ENCODE measurements around the gene PSMB9.

Gene PSMB9

DNA sequence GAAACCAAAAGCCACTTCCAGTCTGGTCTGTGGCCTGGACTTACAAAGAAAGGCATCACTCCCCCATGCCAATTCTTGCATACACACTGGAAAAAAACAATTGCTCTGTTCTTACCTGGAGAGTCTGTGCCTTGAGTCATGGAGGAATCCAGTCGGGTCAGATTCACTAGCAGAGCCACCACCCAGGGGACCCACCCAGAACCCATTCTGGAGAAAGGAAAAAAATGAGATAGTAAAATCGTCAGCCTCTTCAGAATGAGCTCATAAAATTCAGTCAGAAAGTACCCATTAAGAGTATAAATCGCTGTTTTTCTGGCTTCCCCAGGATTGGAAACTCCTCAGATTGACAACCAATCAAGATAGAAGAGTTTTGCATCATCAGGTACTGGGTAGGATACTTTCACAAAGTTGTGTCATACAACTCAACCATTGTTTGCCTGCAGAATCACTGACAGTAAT lies 37.2 kb upstream of the PSMB9 start, which contains the start of gene HLA-DOB:
Gene HLA-DOB, minus strand, starts transcription at position 257 of the 459 bp plus-strand sequence. Its CDS starts 51 bp downstream, at position 206.
- Histone ChIP-seq H3K4me1 (ENCODE audit: insufficient read depth, low read length, severe bottlenecking) (peaks cover 72% of the 10 kb centered on the region), H3K9ac (ENCODE audit: low read length) (peak within 1 kb of the TSS; percentile 50), H3K4me2 (ENCODE audit: low read length) (peak within 1 kb of the TSS; percentile 60), H3K36me3 (ENCODE audit: insufficient read depth, low read length) (peaks cover 8% of the 10 kb centered on the region; the same call in 1 of the 2 replicates), H4K20me1 (ENCODE audit: insufficient read depth, low read length) (no peaks in the 10 kb centered on the region), H3K9me2 (ENCODE audit: low read depth, low read length) (no peaks in the 10 kb centered on the region), H2AFZ (ENCODE audit: low read length) (no peak within 1 kb of the TSS), H3K27me3 (ENCODE audit: insufficient read depth, low read length) (no peaks in the 10 kb centered on the region), H3K79me2 (ENCODE audit: insufficient read depth, low read length) (no peaks in the 10 kb centered on the region), H3K4me3 (ENCODE audit: low read depth, low read length, poor library complexity, severe bottlenecking) (peak within 1 kb of the TSS; percentile 37), H3K27ac (ENCODE audit: low read depth, low read length, poor library complexity, severe bottlenecking) (peak within 1 kb of the TSS; percentile 95), H3F3A (ENCODE audit: insufficient read depth, low read length) (no peaks in the 10 kb centered on the region), H3K9me3 (ENCODE audit: low read length) (no peaks in the 10 kb centered on the region)
- TF ChIP-seq EZH2 (IDR thresholded peaks at IDR 0.05; ENCODE audit: borderline replicate concordance, low read length), result no peak
- TF ChIP-seq, protein P1, sequence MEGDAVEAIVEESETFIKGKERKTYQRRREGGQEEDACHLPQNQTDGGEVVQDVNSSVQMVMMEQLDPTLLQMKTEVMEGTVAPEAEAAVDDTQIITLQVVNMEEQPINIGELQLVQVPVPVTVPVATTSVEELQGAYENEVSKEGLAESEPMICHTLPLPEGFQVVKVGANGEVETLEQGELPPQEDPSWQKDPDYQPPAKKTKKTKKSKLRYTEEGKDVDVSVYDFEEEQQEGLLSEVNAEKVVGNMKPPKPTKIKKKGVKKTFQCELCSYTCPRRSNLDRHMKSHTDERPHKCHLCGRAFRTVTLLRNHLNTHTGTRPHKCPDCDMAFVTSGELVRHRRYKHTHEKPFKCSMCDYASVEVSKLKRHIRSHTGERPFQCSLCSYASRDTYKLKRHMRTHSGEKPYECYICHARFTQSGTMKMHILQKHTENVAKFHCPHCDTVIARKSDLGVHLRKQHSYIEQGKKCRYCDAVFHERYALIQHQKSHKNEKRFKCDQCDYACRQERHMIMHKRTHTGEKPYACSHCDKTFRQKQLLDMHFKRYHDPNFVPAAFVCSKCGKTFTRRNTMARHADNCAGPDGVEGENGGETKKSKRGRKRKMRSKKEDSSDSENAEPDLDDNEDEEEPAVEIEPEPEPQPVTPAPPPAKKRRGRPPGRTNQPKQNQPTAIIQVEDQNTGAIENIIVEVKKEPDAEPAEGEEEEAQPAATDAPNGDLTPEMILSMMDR (IDR thresholded peaks at IDR 0.05; ENCODE audit: low read length), result no peak

DNA sequence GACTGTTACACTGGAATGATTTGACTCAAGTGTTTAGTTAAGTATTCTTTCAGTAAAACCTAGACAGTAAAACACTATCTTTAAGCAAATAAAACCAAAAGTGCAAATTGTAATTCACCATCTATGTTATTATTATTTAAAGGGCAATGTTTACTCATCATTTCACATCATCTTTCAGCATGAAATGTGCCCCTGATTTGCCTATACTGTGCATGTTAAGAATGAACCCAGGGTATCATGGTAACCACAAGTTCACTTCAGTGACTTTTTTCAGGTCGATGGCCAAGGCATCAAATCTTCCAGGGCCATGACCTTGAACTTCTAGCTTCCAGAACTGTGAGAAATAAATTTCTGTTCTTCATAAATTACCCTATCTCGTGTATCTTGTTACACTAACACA lies 35.1 kb upstream of the PSMB9 start:
- Histone ChIP-seq H3K9me2 (ENCODE audit: low read depth, low read length) (no peaks in the 10 kb centered on the region), H3F3A (ENCODE audit: insufficient read depth, low read length) (no peaks in the 10 kb centered on the region), H3K36me3 (ENCODE audit: insufficient read depth, low read length) (peaks cover 5% of the 10 kb centered on the region; the same call in 1 of the 2 replicates), H3K9me3 (ENCODE audit: low read length) (no peaks in the 10 kb centered on the region), H3K4me1 (ENCODE audit: insufficient read depth, low read length, severe bottlenecking) (peaks cover 74% of the 10 kb centered on the region), H3K27ac (ENCODE audit: low read depth, low read length, poor library complexity, severe bottlenecking) (peak overlapping the region; percentile 36), H3K9ac (ENCODE audit: low read length) (no peak overlapping the region), H2AFZ (ENCODE audit: low read length) (no peak overlapping the region), H3K27me3 (ENCODE audit: insufficient read depth, low read length) (no peaks in the 10 kb centered on the region), H3K4me3 (ENCODE audit: low read depth, low read length, poor library complexity, severe bottlenecking) (no peak overlapping the region), H4K20me1 (ENCODE audit: insufficient read depth, low read length) (no peaks in the 10 kb centered on the region), H3K79me2 (ENCODE audit: insufficient read depth, low read length) (no peaks in the 10 kb centered on the region), H3K4me2 (ENCODE audit: low read length) (no peak overlapping the region; the same call in 1 of the 2 replicates)
- no peak for TF ChIP-seq EZH2 (IDR thresholded peaks at IDR 0.05; ENCODE audit: borderline replicate concordance, low read length)
- TF ChIP-seq, protein P1 (IDR thresholded peaks at IDR 0.05; ENCODE audit: low read length), result no peak

DNA sequence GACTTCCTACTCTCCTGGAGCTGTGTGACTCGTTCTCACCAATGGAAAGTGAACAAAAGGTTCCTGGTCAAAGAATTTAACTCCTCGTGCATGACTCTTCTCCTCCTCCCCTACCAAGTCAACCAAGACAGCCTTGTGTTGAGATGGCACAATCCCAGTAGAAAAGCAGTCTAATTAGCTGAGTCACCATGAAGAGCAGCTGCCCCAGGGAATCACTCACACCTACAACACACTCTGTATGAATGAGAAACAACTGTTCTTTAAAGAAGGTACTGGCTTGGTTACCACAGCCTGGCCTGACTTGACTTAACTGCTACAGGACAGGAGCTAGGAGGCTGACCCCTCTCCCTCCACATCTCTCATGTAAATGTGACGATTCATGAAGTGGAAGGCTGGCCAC lies 34.3 kb upstream of the PSMB9 start:
- H3F3A ChIP-seq (ENCODE audit: insufficient read depth, low read length), result no peaks in the 10 kb centered on the region
- H3K36me3 ChIP-seq (ENCODE audit: insufficient read depth, low read length), result no peaks in the 10 kb centered on the region
- H3K9me2 ChIP-seq (ENCODE audit: low read depth, low read length), result no peaks in the 10 kb centered on the region
- TF ChIP-seq EZH2 (IDR thresholded peaks at IDR 0.05; ENCODE audit: borderline replicate concordance, low read length), result no peak
- TF ChIP-seq, protein P1 (IDR thresholded peaks at IDR 0.05; ENCODE audit: low read length), result no peak
- no peak overlapping the region for H3K4me2 ChIP-seq (ENCODE audit: low read length)
- H3K79me2 ChIP-seq (ENCODE audit: insufficient read depth, low read length), result no peaks in the 10 kb centered on the region
- H3K9me3 ChIP-seq (ENCODE audit: low read length), result no peaks in the 10 kb centered on the region
- peaks cover 72% of the 10 kb centered on the region for H3K4me1 ChIP-seq (ENCODE audit: insufficient read depth, low read length, severe bottlenecking)
- H3K4me3 ChIP-seq (ENCODE audit: low read depth, low read length, poor library complexity, severe bottlenecking), result no peak overlapping the region
- no peak overlapping the region for H2AFZ ChIP-seq (ENCODE audit: low read length)
- no peak overlapping the region for H3K9ac ChIP-seq (ENCODE audit: low read length)
- H3K27me3 ChIP-seq (ENCODE audit: insufficient read depth, low read length), result no peaks in the 10 kb centered on the region
- peak overlapping the region; percentile 36 for H3K27ac ChIP-seq (ENCODE audit: low read depth, low read length, poor library complexity, severe bottlenecking)
- H4K20me1 ChIP-seq (ENCODE audit: insufficient read depth, low read length), result no peaks in the 10 kb centered on the region
